OCI-LY1 (cell line): ENCODE measurements around the gene ASPM.

Source experiments
- CTCF ChIP-seq: fragments of 200-600 bp; sonication (generic), shearing (Covaris generic); IDR thresholded peaks from 2 replicates; pipeline ENCODE4 v1.5.1; 2017; ENCODE audit warnings: mild to moderate bottlenecking, antibody characterized with exemption, low read length, moderate library complexity, mixed read lengths
- EZH2 ChIP-seq: fragments of 200-600 bp; sonication (generic), shearing (Covaris generic); IDR thresholded peaks from 2 replicates; pipeline ENCODE4 v1.8.0; 2017; ENCODE audit warnings: borderline replicate concordance, mixed run types, mild to moderate bottlenecking, antibody characterized with exemption, low read length, moderate library complexity, mixed read lengths

- no peak for TF ChIP-seq EZH2
- no peak for TF ChIP-seq CTCF
Observed at GRCh38 chr1:197170538-197170937, 24.1 kb upstream of the ASPM start.
